Spleen (tissue), 7 donors: ENCODE data around the gene TCTN1.

ENCODE experiments used
- POLR2A ChIP-seq, 3 donors: fragments of 450-650 bp; IDR thresholded peaks; one replicate each; pipeline ENCODE4 v1.5.1; 2017; ENCODE audit warnings: antibody characterized with exemption in 3 of 3, mild to moderate bottlenecking in 1 of 3
- TF ChIP-seq, protein P1 (sequence below), 11 experiments: fragments of 200-600 bp in 7 of 11; fragments of 450-650 bp in 4 of 11; sonication (generic) in 4 of 11; IDR thresholded peaks in 8 of 11; conservative IDR thresholded peaks in 3 of 11; 1 replicate in 7 of 11; 2 replicates in 4 of 11; pipeline versions ENCODE4 v1.4.0 to v1.8.0; 2016 to 2021; ENCODE audit warnings: antibody characterized with exemption in 11 of 11, inconsistent platforms in 4 of 11, mild to moderate bottlenecking in 1 of 11
- donor health status: DM: no; HTN: no; CAD: no; lungs with moderate emphysema.
- donor health status: DM: no; HTN: no; CAD: no.
- donor health status: DM: no; HTN: no; CAD: no.

DNA sequence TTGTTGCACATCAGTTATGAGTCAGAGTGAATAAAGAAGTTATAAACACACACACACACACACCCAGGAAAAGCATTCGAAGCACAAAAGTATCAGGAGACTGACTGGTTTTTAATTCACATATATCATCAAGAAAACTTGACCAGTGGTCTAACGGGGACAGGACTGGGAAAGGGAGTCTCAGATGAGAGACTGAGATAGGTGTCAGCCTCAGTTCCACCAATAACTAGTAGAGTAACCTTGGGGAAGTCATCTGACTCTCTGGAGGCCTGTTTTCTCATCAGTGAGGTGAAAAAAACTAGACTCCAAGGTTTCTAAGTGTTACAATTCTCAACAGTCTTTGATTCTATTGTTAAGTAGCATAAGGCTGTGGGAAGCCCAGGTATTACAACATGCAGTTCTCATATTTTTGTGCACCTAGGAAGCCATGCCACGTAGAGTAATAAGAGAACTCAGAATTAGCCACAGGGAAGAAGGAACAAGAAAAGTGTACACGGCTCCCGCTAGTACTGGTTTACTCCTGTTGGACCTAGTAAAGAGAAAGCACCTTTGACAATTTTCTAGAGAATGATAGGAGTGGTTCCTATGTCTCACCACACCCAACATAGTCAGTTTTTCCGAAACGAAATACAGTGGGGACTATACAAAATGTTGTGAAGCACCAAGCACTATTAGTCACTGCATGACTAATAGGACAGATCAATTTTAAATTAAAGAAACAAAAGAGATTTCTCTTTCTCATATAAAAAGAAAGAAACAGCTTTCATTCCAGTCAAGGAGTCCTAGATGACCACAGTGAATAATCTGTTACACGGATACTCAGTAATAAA, 35.9 kb upstream of the TCTN1 start:
- TF ChIP-seq, protein P1, sequence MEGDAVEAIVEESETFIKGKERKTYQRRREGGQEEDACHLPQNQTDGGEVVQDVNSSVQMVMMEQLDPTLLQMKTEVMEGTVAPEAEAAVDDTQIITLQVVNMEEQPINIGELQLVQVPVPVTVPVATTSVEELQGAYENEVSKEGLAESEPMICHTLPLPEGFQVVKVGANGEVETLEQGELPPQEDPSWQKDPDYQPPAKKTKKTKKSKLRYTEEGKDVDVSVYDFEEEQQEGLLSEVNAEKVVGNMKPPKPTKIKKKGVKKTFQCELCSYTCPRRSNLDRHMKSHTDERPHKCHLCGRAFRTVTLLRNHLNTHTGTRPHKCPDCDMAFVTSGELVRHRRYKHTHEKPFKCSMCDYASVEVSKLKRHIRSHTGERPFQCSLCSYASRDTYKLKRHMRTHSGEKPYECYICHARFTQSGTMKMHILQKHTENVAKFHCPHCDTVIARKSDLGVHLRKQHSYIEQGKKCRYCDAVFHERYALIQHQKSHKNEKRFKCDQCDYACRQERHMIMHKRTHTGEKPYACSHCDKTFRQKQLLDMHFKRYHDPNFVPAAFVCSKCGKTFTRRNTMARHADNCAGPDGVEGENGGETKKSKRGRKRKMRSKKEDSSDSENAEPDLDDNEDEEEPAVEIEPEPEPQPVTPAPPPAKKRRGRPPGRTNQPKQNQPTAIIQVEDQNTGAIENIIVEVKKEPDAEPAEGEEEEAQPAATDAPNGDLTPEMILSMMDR (IDR thresholded peaks at IDR 0.05 in 8 of 11, conservative IDR thresholded peaks at IDR 0.05 in 3 of 11): no peak
- TF ChIP-seq POLR2A (IDR thresholded peaks at IDR 0.05): no peak
